Muscle of back (tissue), 13 donors: ENCODE results near the gene DYRK3. TPM values are rescaled to one million over a fixed set of nuclear protein-coding genes. Genes with fewer than 3 reads are reported as not detected.

Source experiments
- DNase-seq, 3 donors: peaks; one replicate each; pipeline versions ENCODE4 v3.0.0 to v3.0.0-alpha.2; 2013
- long read RNA-seq, 9 donors: transcript quantifications; one replicate each; lab custom pipeline, GENCODE V29; 2026
- polyA plus RNA-seq, 10 donors: library from polyadenylated mRNA; unstranded; fragments of 120-200 nt; gene quantifications; one replicate each; pipeline ENCODE4 v1.2.1, GENCODE V29; 2013; ENCODE audit not compliant: insufficient read length in 10 of 10

The DYRK3 gene
- polyA plus RNA-seq, result 1 to 10 TPM; 2.8 to 6.2 (median 4.3) TPM
- long read RNA-seq, donor 1, partial matches to known transcripts, result 0 of 1 reads
- long read RNA-seq, donor 1, other reads (novel, unspliced or antisense), result 0 of 1 reads
- long read RNA-seq, donor 2, result 0 reads
- long read RNA-seq, donor 3, result 0 reads
- long read RNA-seq, donor 4, partial matches to known transcripts, result 0 of 3 reads
- long read RNA-seq, donor 4, other reads (novel, unspliced or antisense), result 0 of 3 reads
- long read RNA-seq, donor 5, partial matches to known transcripts, result 0 of 2 reads
- long read RNA-seq, donor 5, other reads (novel, unspliced or antisense), result 0 of 2 reads
- long read RNA-seq, donor 6, result 0 reads
- long read RNA-seq, donor 7, result 0 reads
- long read RNA-seq, donor 8, partial matches to known transcripts, result 5 of 5 reads
- long read RNA-seq, donor 8, other reads (novel, unspliced or antisense), result 0 of 5 reads
- long read RNA-seq, donor 9, partial matches to known transcripts, result 0 of 1 reads
- long read RNA-seq, donor 9, other reads (novel, unspliced or antisense), result 0 of 1 reads

- DNase-seq, result peak; percentile 89 to 96 (median 93)
These were observed at the start of gene DYRK3 for GRCh38 chr1:206635080-206635977. Gene DYRK3 (plus strand): TSS chr1:206635536. CDS start chr1:206635704, 168 bp downstream.

DNA sequence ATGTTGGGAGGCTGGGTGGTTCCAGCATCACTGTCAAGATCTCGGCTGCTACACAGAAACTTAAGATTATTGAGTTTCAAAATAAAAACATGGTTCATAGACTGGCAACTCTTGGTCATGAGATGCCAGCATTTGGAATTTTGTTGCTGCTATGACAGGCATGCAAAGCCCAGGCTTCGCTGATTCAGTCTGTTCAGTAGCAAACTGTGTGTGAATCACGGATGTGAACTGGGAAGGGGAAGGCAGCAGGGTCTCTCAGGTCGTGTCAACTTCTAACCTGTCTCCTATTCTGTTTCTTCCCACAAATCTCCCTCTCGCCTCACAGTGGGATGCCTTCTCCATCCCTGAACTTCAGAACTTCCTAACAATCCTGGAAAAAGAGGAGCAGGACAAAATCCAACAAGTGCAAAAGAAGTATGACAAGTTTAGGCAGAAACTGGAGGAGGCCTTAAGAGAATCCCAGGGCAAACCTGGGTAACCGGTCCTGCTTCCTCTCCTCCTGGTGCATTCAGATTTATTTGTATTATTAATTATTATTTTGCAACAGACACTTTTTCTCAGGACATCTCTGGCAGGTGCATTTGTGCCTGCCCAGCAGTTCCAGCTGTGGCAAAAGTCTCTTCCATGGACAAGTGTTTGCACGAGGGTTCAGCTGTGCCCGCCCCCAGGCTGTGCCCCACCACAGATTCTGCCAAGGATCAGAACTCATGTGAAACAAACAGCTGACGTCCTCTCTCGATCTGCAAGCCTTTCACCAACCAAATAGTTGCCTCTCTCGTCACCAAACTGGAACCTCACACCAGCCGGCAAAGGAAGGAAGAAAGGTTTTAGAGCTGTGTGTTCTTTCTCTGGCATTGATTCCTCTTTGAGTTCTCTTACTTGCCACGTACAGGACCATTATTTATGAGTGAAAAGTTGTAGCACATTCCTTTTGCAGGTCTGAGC is 48.6 kb upstream of the DYRK3 start:
- no peak for DNase-seq

DNA sequence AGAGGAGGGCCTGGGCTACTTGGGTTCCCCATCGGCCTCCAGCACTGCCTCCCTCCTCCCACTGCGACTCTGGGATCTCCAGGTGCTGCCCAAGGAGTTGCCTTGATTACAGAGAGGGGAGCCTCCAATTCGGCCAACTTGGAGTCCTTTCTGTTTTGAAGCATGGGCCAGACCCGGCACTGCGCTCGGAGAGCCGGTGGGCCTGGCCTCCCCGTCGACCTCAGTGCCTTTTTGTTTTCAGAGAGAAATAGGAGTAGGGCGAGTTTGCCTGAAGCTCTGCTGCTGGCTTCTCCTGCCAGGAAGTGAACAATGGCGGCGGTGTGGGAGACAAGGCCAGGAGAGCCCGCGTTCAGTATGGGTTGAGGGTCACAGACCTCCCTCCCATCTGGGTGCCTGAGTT is 47.4 kb upstream of the DYRK3 start:
- no peak for DNase-seq

GRCh38 chr1:206588492-206588891 is 46.8 kb upstream of the DYRK3 start:
- no peak for DNase-seq

GRCh38 chr1:206589206-206589605 is 46.1 kb upstream of the DYRK3 start:
- peak in 1 of 3 donors; percentile 59 for DNase-seq

DNA sequence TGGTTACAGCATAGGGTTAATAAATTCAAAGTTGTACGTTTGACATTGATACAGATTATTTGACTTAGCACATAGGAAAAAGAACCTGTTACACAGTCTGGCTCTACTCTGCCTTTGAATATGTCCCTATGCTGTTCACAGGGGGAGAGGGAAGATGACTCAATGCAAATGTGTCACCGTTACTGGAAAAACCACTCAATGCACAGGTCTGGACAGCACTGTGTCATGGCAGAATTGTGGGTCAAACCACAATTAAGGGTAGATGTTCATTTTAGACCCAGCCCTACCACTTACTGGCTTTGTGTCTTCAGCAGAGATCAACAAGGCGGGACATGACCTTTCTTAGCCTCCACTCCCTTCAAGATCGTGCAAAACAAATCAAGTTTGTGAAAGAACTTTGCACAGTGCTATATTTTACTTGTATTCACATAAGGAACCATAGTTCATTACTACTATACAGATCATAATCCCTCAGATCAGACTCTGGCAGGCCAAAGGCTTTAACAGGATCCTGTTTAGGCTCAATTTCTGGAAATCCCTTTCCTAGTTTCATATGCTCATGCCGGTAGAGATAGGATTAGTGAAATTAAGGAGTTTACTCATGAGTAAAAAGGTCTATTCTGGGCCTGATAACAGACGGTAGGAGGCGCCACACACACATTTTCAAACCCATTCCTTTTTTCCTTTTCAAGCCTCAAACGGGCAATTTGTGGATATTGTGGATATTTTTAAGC is 45.1 kb upstream of the DYRK3 start:
- DNase-seq, result no peak

GRCh38 chr1:206591226-206591625 is 44.1 kb upstream of the DYRK3 start:
- no peak for DNase-seq

GRCh38 chr1:206591696-206592095 is 43.6 kb upstream of the DYRK3 start:
- no peak for DNase-seq

DNA sequence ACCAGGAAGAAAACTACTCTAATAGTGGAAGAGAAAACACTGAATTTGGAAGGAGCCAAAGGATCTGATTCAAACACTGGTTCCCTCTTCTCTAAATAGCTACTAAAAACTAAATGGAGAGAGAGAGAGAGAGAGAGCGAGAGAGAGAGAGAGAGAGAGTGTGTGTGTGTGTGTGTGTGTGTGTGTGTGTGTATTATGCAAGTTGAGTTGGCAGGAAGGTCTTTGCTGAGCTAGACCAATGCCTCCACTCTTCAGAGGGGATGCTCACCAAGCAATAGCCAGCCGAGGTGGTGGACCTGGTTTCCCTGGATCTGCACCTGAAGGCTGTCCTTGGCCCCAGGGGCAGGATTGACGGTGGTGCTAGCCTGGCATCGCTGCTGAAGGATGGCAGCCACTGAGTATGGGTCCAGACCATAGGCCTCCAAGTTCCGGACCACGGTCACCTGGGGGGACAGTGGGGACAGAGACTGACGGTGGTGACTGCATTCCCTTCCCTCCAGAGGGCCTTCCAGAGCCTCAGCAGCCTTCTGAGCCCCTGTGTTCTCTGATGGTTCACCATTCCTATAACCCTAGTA is 41.9 kb upstream of the DYRK3 start:
- no peak for DNase-seq

GRCh38 chr1:206595581-206596318 is 39.6 kb upstream of the DYRK3 start:
- DNase-seq, result no peak

DNA sequence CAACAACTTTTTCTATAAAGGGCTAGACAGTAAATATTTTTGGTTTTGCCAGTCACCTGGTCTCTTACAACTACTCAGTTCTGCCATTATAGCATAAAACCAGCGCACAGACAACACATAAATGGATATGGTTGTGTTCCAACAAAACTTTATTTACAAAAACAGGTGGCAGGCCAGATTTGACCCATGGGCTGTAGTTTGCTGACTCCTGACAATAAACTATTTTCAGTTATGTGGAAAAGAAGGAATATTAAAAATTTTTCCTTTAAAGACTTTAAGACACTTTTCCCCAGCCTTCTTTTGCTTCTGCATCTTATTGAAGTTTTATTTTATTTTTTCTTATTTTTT is 39.0 kb upstream of the DYRK3 start:
- DNase-seq, result no peak

- no peak for DNase-seq
These were observed 34.8 kb upstream of the DYRK3 start for GRCh38 chr1:206600527-206600926.

DNA sequence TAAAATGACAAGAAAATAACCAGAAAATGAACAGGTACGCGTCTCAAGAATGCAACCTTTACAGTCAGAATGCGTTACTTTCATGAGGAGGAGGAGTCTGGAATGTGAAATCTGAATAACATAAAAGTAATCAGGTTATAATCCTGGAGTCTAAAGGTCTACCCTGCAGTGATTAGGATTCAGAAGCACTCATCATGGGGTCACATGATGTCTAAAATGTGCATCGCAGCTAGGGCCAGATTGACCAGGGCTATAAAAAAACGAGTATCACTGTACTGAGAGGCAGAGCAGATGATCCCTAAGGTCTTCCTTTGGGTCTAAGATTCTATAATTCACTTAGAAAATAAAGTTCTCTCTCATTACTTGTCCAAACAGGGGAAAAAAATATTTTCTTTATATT is 30.5 kb upstream of the DYRK3 start:
- no peak for DNase-seq

- DNase-seq, result no peak
These were observed 28.5 kb upstream of the DYRK3 start for GRCh38 chr1:206606867-206607266.

DNA sequence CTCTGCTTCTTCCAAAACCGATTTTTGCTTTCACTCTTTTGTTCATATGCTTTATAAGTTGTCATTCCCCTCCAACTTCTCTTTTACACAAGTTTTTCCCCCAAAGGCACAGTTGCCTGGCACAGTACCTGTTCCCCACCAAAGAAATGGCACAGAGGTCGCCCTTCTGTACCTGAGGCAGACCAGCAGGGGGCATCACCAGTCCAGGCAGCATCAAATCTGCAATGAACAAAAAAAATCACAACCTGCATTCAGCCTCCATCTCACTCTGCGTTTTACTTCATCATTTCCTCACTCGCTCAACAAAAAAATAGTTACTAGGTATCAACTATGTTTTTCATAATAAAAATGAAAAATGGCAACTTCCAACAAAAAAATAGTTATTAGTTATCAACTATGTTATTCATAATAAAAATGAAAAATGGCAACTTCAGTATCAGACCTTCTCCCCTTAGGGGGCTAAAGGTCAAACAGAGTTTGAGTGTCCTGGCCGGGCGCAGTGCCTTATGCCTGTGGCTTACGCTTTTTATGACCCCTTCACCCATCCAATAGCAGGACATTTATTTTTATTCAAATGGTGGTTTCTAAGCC is 27.1 kb upstream of the DYRK3 start:
- no peak for DNase-seq

GRCh38 chr1:206609229-206609991 is 25.9 kb upstream of the DYRK3 start:
- no peak for DNase-seq

GRCh38 chr1:206612129-206612876 is 23.0 kb upstream of the DYRK3 start, which contains the start of gene EIF2D:
Gene EIF2D (minus strand): TSS chr1:206612465. CDS start chr1:206612342, 123 bp downstream.
- peak; percentile 94 to 99 (median 97) for DNase-seq
